HepG2 (cell line): ENCODE data around the gene CTTNBP2NL. TPM values are rescaled to one million over a fixed set of nuclear protein-coding genes. Genes with fewer than 3 reads are reported as not detected.

Experiments used
- CCDC6 ChIP-seq: sonication (generic); formaldehyde crosslinking; IDR thresholded peaks from 2 replicates; pipeline ENCODE4 v1.8.1; 2022; ENCODE audit warnings: mild to moderate bottlenecking, missing genetic modification reagents, moderate library complexity
- CHD4 ChIP-seq: fragments of 200-600 bp; sonication (generic); IDR thresholded peaks from 2 replicates; pipeline ENCODE4 v1.7.0; 2017; ENCODE audit warnings: mild to moderate bottlenecking, low read length, borderline replicate concordance
- CREB1 ChIP-seq, 2 experiments: fragments of 450-650 bp in 1 of 2; IDR thresholded peaks; 2 replicates each; pipeline ENCODE4 v1.6.1; 2016 to 2017; ENCODE audit warnings: control low read depth in 1 of 2, mild to moderate bottlenecking in 1 of 2, missing compliant biosample characterization in 1 of 2, missing genetic modification characterization in 1 of 2
- HNRNPUL1 ChIP-seq: fragments of 200-400 bp; formaldehyde crosslinking; IDR thresholded peaks from 2 replicates; pipeline ENCODE4 v1.6.1; 2017; ENCODE audit warnings: low read depth, mild to moderate bottlenecking, low read length, moderate library complexity
- KDM5A ChIP-seq: fragments of 200-600 bp; sonication (generic); IDR thresholded peaks from 2 replicates; pipeline ENCODE4 v1.7.0; 2018; ENCODE audit warnings: antibody characterized with exemption, mild to moderate bottlenecking, low read length, borderline replicate concordance
- RELA ChIP-seq: sonication (generic); formaldehyde crosslinking; IDR thresholded peaks from 2 replicates; pipeline ENCODE4 v1.4.0; 2020; ENCODE audit warnings: missing genetic modification reagents
- RXRA ChIP-seq: sonication (generic); formaldehyde crosslinking; IDR thresholded peaks from 2 replicates; pipeline ENCODE4 v1.5.1; 2020; ENCODE audit warnings: missing genetic modification reagents
- SNRNP70 ChIP-seq: fragments of 200-400 bp; formaldehyde crosslinking; IDR thresholded peaks from 2 replicates; pipeline ENCODE4 v1.6.1; 2017; ENCODE audit warnings: mild to moderate bottlenecking, low read depth, low read length, moderate library complexity
- SOX13 ChIP-seq, 3 experiments: fragments of 450-650 bp in 1 of 3; sonication (generic) in 1 of 3; formaldehyde crosslinking in 1 of 3; IDR thresholded peaks in 2 of 3; conservative IDR thresholded peaks in 1 of 3; 2 replicates each; pipeline versions ENCODE4 v1.5.0 to v1.6.1; 2016 to 2020; ENCODE audit warnings: antibody characterized with exemption in 1 of 3, mild to moderate bottlenecking in 1 of 3, missing compliant biosample characterization in 1 of 3, missing genetic modification reagents in 1 of 3, moderate library complexity in 1 of 3
- ZNF24 ChIP-seq: fragments of 450-650 bp; IDR thresholded peaks from 2 replicates; pipeline ENCODE4 v1.6.1; 2017; ENCODE audit warnings: antibody characterized with exemption, mild to moderate bottlenecking
- ZNF354B ChIP-seq: sonication (generic); formaldehyde crosslinking; IDR thresholded peaks from 2 replicates; pipeline ENCODE4 v1.8.0; 2022; ENCODE audit warnings: mild to moderate bottlenecking, missing genetic modification reagents
- ZNF414 ChIP-seq: sonication (generic); formaldehyde crosslinking; IDR thresholded peaks from 2 replicates; pipeline ENCODE4 v1.5.0; 2020; ENCODE audit warnings: missing genetic modification reagents
- ZNF562 ChIP-seq: sonication (generic); formaldehyde crosslinking; IDR thresholded peaks from 2 replicates; pipeline ENCODE4 v1.8.0; 2022; ENCODE audit warnings: missing genetic modification reagents, borderline replicate concordance
- ZNF605 ChIP-seq: sonication (generic); formaldehyde crosslinking; IDR thresholded peaks from 2 replicates; pipeline ENCODE4 v1.8.0; 2022; ENCODE audit warnings: mild to moderate bottlenecking, missing genetic modification reagents
- ZNF768 ChIP-seq: sonication (generic); formaldehyde crosslinking; IDR thresholded peaks from 2 replicates; pipeline ENCODE4 v1.4.0; 2020; ENCODE audit warnings: missing genetic modification reagents
- ZSCAN20 ChIP-seq: sonication (generic); formaldehyde crosslinking; IDR thresholded peaks from 2 replicates; pipeline ENCODE4 v1.4.0; 2020; ENCODE audit warnings: missing genetic modification reagents, mild to moderate bottlenecking, borderline replicate concordance
- ZSCAN29 ChIP-seq: sonication (generic); formaldehyde crosslinking; conservative IDR thresholded peaks from 2 replicates; pipeline ENCODE4 v1.4.0; 2020; ENCODE audit warnings: mild to moderate bottlenecking, missing genetic modification reagents
- ZZZ3 ChIP-seq: sonication (generic); formaldehyde crosslinking; IDR thresholded peaks from 2 replicates; pipeline ENCODE4 v1.4.0; 2020; ENCODE audit warnings: missing genetic modification reagents, mild to moderate bottlenecking, borderline replicate concordance
- polyA plus RNA-seq, 8 experiments: library from polyadenylated mRNA; depleted of rRNA in 3 of 8; stranded (reverse) in 7 of 8; unstranded in 1 of 8; fragments of >200 nt; fragmentation: Illumina TruSeq in 4 of 8; extraction: Trizol in 4 of 8; gene quantifications; 2 replicates each; pipeline versions ENCODE4 v1.2.1 to v1.2.3, GENCODE V29; 2011 to 2016; ENCODE audit warnings: low read depth in 4 of 8, missing spikeins in 1 of 8, mixed read lengths in 1 of 8; ENCODE audit not compliant: insufficient read depth in 1 of 8
- total RNA-seq, 5 experiments: library from RNA; depleted of rRNA; stranded (reverse); fragments of >200 nt; fragmentation: Illumina TruSeq; extraction: Trizol; gene quantifications; 2 replicates each; pipeline ENCODE4 v1.2.3, GENCODE V29; 2016; ENCODE audit warnings: low read depth in 1 of 5
- TF ChIP-seq, protein P1 (sequence below): sonication (generic); formaldehyde crosslinking; IDR thresholded peaks from 2 replicates; pipeline ENCODE4 v1.8.0; 2022; ENCODE audit warnings: missing genetic modification reagents, mild to moderate bottlenecking, moderate library complexity, borderline replicate concordance
- TF ChIP-seq, protein P2 (sequence below): IDR thresholded peaks from 2 replicates; pipeline ENCODE4 v1.6.1; 2018; ENCODE audit warnings: missing genetic modification reagents
- TF ChIP-seq, protein P3 (sequence below): sonication (generic); formaldehyde crosslinking; IDR thresholded peaks from 2 replicates; pipeline ENCODE4 v1.4.0; 2020; ENCODE audit warnings: missing genetic modification reagents
- TF ChIP-seq, protein P4 (sequence below): sonication (generic); formaldehyde crosslinking; IDR thresholded peaks from 2 replicates; pipeline ENCODE4 v1.4.0; 2020; ENCODE audit warnings: missing genetic modification reagents

Gene CTTNBP2NL
- total and polyA plus RNA-seq, 2 of the 13 experiments (the other 11 are each of a cell fraction or from before 2014, with no cell fraction given): 2.1 to 4.1 TPM

GRCh38 chr1:112369392-112370285 is 26.4 kb upstream of the CTTNBP2NL start (continued):
- TF ChIP-seq, protein P1, sequence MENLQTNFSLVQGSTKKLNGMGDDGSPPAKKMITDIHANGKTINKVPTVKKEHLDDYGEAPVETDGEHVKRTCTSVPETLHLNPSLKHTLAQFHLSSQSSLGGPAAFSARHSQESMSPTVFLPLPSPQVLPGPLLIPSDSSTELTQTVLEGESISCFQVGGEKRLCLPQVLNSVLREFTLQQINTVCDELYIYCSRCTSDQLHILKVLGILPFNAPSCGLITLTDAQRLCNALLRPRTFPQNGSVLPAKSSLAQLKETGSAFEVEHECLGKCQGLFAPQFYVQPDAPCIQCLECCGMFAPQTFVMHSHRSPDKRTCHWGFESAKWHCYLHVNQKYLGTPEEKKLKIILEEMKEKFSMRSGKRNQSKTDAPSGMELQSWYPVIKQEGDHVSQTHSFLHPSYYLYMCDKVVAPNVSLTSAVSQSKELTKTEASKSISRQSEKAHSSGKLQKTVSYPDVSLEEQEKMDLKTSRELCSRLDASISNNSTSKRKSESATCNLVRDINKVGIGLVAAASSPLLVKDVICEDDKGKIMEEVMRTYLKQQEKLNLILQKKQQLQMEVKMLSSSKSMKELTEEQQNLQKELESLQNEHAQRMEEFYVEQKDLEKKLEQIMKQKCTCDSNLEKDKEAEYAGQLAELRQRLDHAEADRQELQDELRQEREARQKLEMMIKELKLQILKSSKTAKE: no peak
- TF ChIP-seq ZNF414 (CRISPR knock-in tag) (no peak), RELA (CRISPR knock-in tag) (0 out of 2 replicates have a peak, but pooled peaks have one; percentile 60), CHD4 (no peak), SOX13 (IDR thresholded peaks at IDR 0.05) (no peak), SOX13 (CRISPR knock-in tag; conservative IDR thresholded peaks at IDR 0.05 in 1 of 2, IDR thresholded peaks at IDR 0.05 in 1 of 2) (no peak), SNRNP70 (no peak), CREB1 (IDR thresholded peaks at IDR 0.05) (no peak), CREB1 (CRISPR knock-in tag; IDR thresholded peaks at IDR 0.05) (no peak), KDM5A (no peak), HNRNPUL1 (no peak), ZZZ3 (no peak), ZSCAN29 (CRISPR knock-in tag) (no peak), ZNF354B (CRISPR knock-in tag) (no peak), ZNF562 (no peak), ZNF605 (no peak), ZSCAN20 (CRISPR knock-in tag) (no peak), ZNF768 (CRISPR knock-in tag) (peak; percentile 31; the same call in 1 of the 2 replicates), RXRA (CRISPR knock-in tag) (0 out of 2 replicates have a peak, but pooled peaks have one; percentile 22), CCDC6 (CRISPR knock-in tag) (no peak), ZNF24 (no peak)
- TF ChIP-seq, protein P2, sequence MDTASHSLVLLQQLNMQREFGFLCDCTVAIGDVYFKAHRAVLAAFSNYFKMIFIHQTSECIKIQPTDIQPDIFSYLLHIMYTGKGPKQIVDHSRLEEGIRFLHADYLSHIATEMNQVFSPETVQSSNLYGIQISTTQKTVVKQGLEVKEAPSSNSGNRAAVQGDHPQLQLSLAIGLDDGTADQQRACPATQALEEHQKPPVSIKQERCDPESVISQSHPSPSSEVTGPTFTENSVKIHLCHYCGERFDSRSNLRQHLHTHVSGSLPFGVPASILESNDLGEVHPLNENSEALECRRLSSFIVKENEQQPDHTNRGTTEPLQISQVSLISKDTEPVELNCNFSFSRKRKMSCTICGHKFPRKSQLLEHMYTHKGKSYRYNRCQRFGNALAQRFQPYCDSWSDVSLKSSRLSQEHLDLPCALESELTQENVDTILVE (CRISPR knock-in tag): no peak; the same call in 1 of the 2 replicates
- TF ChIP-seq, protein P3, sequence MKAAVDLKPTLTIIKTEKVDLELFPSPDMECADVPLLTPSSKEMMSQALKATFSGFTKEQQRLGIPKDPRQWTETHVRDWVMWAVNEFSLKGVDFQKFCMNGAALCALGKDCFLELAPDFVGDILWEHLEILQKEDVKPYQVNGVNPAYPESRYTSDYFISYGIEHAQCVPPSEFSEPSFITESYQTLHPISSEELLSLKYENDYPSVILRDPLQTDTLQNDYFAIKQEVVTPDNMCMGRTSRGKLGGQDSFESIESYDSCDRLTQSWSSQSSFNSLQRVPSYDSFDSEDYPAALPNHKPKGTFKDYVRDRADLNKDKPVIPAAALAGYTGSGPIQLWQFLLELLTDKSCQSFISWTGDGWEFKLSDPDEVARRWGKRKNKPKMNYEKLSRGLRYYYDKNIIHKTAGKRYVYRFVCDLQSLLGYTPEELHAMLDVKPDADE (CRISPR knock-in tag): no peak
- TF ChIP-seq, protein P4, sequence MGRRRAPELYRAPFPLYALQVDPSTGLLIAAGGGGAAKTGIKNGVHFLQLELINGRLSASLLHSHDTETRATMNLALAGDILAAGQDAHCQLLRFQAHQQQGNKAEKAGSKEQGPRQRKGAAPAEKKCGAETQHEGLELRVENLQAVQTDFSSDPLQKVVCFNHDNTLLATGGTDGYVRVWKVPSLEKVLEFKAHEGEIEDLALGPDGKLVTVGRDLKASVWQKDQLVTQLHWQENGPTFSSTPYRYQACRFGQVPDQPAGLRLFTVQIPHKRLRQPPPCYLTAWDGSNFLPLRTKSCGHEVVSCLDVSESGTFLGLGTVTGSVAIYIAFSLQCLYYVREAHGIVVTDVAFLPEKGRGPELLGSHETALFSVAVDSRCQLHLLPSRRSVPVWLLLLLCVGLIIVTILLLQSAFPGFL (CRISPR knock-in tag): no peak
